ENCODE data around the gene TBATA.
"Not testable (repeated sequence)": the region's sequence is repeated elsewhere in the genome, so short reads cannot be mapped to it uniquely, and the experiment has no call there.

TBATA gene

GRCh38 chr10:70771311-70772194 lies 13.6 kb downstream of the TBATA start:
- H2BK120ac ChIP-seq (ENCODE audit: insufficient read depth, low read length, poor library complexity): no peak overlapping the region
- H3K9me3 ChIP-seq (ENCODE audit: insufficient read depth, low read depth, low read length): no peaks in the 10 kb centered on the region
- H3K4ac ChIP-seq (ENCODE audit: low read depth, low read length): no peak overlapping the region
- H3K36me3 ChIP-seq (ENCODE audit: control insufficient read depth in 1 of 2, insufficient read depth in 2 of 2, low read length in 2 of 2): no peaks in the 10 kb centered on the region
- no peak overlapping the region for H4K12ac ChIP-seq (ENCODE audit: low read depth, low read length)
- no peaks in the 10 kb centered on the region for H3K79me2 ChIP-seq (ENCODE audit: control insufficient read depth, insufficient read depth, low read length, poor library complexity)
- H3K4me1 ChIP-seq (ENCODE audit: control insufficient read depth in 1 of 2, insufficient read depth in 2 of 2, low read length in 2 of 2): no peaks in the 10 kb centered on the region
- no peak overlapping the region for H4K91ac ChIP-seq (ENCODE audit: low read depth, low read length)
- H3K9ac ChIP-seq (ENCODE audit: low read length): no peak overlapping the region
- no peak overlapping the region for H3K27ac ChIP-seq (ENCODE audit: low read depth, low read length)
- no peak overlapping the region for H2BK12ac ChIP-seq (ENCODE audit: low read length)
- no peak overlapping the region for H3K4me3 ChIP-seq (ENCODE audit: low read depth, low read length)
- no peak overlapping the region for H2AK5ac ChIP-seq (ENCODE audit: low read length)
- H3K23ac ChIP-seq (ENCODE audit: low read length): no peak overlapping the region
- no peak overlapping the region for H3K14ac ChIP-seq (ENCODE audit: low read length)
- H3K18ac ChIP-seq (ENCODE audit: low read length): no peak overlapping the region
- no peak overlapping the region for H3K4me2 ChIP-seq (ENCODE audit: low read length)
- no peaks in the 10 kb centered on the region for H3K79me1 ChIP-seq (ENCODE audit: low read length)
- H2AFZ ChIP-seq (ENCODE audit: insufficient read depth, low read length, poor library complexity): no peak overlapping the region
- no peak for DNase-seq
- no CpG with 5 or more reads among the region's 8 CpGs for WGBS (ENCODE audit: extremely low coverage, insufficient coverage, insufficient read length)
- H3K27me3 ChIP-seq (ENCODE audit: insufficient read depth, low read length): no peaks in the 10 kb centered on the region
- H4K8ac ChIP-seq (ENCODE audit: low read depth, low read length): no peak overlapping the region
- no peak overlapping the region for H2BK5ac ChIP-seq (ENCODE audit: low read depth, low read length, poor library complexity)

DNA sequence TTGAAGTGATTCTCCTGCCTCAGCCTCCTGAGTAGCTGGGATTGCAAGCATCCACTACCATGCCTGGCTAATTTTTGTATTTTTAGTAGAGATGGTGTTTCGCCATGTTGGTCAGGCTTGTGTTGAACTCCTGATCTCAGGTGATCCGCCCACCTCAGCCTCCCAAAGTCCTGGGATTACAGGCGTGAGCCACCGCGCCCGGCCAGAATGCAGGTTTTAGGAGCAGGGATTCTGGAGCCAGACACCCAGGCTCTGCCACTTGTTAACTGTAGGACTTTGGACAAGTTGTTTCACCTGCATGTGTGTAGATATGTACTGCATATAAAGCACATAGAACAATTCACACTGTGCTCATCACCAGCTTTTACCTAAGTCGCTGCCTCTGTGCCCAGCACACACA lies 14.7 kb downstream of the TBATA start:
- not testable (repeated sequence) for H3K4me3 ChIP-seq (ENCODE audit: low read depth, low read length); H4K8ac ChIP-seq (ENCODE audit: low read depth, low read length); H3K9ac ChIP-seq (ENCODE audit: low read length); H3K79me1 ChIP-seq (ENCODE audit: low read length); H3K4me2 ChIP-seq (ENCODE audit: low read length); H3K27me3 ChIP-seq (ENCODE audit: insufficient read depth, low read length); H3K9me3 ChIP-seq (ENCODE audit: insufficient read depth, low read depth, low read length); H3K79me2 ChIP-seq (ENCODE audit: control insufficient read depth, insufficient read depth, low read length, poor library complexity); H3K4ac ChIP-seq (ENCODE audit: low read depth, low read length); H2BK120ac ChIP-seq (ENCODE audit: insufficient read depth, low read length, poor library complexity); H3K4me1 ChIP-seq (ENCODE audit: control insufficient read depth in 1 of 2, insufficient read depth in 2 of 2, low read length in 2 of 2); H2AK5ac ChIP-seq (ENCODE audit: low read length); H3K36me3 ChIP-seq (ENCODE audit: control insufficient read depth in 1 of 2, insufficient read depth in 2 of 2, low read length in 2 of 2); H2BK12ac ChIP-seq (ENCODE audit: low read length); H2AFZ ChIP-seq (ENCODE audit: insufficient read depth, low read length, poor library complexity); H3K23ac ChIP-seq (ENCODE audit: low read length); H3K14ac ChIP-seq (ENCODE audit: low read length); H2BK5ac ChIP-seq (ENCODE audit: low read depth, low read length, poor library complexity); H3K27ac ChIP-seq (ENCODE audit: low read depth, low read length); H3K18ac ChIP-seq (ENCODE audit: low read length); DNase-seq; H4K91ac ChIP-seq (ENCODE audit: low read depth, low read length); H4K12ac ChIP-seq (ENCODE audit: low read depth, low read length)
- WGBS (ENCODE audit: extremely low coverage, insufficient coverage, insufficient read length): no CpG with 5 or more reads among the region's 7 CpGs

GRCh38 chr10:70770001-70770400 lies 15.2 kb downstream of the TBATA start:
- no CpG with 5 or more reads among the region's 2 CpGs for WGBS (ENCODE audit: extremely low coverage, insufficient coverage, insufficient read length)

GRCh38 chr10:70769121-70769520 lies 16.1 kb downstream of the TBATA start:
- H2AK5ac ChIP-seq (ENCODE audit: low read length): no peak overlapping the region
- H3K4me2 ChIP-seq (ENCODE audit: low read length): no peak overlapping the region
- H3K9ac ChIP-seq (ENCODE audit: low read length): no peak overlapping the region
- H4K8ac ChIP-seq (ENCODE audit: low read depth, low read length): no peak overlapping the region
- H3K79me1 ChIP-seq (ENCODE audit: low read length): no peaks in the 10 kb centered on the region
- no peak overlapping the region for H3K23ac ChIP-seq (ENCODE audit: low read length)
- H2BK12ac ChIP-seq (ENCODE audit: low read length): no peak overlapping the region
- H2BK5ac ChIP-seq (ENCODE audit: low read depth, low read length, poor library complexity): no peak overlapping the region
- H3K36me3 ChIP-seq (ENCODE audit: control insufficient read depth in 1 of 2, insufficient read depth in 2 of 2, low read length in 2 of 2): no peaks in the 10 kb centered on the region
- H3K18ac ChIP-seq (ENCODE audit: low read length): no peak overlapping the region
- H3K27me3 ChIP-seq (ENCODE audit: insufficient read depth, low read length): no peaks in the 10 kb centered on the region
- H3K14ac ChIP-seq (ENCODE audit: low read length): no peak overlapping the region
- no peak overlapping the region for H3K4ac ChIP-seq (ENCODE audit: low read depth, low read length)
- no peak overlapping the region for H2AFZ ChIP-seq (ENCODE audit: insufficient read depth, low read length, poor library complexity)
- H4K91ac ChIP-seq (ENCODE audit: low read depth, low read length): no peak overlapping the region
- H3K9me3 ChIP-seq (ENCODE audit: insufficient read depth, low read depth, low read length): peaks cover 5% of the 10 kb centered on the region
- no peak overlapping the region for H4K12ac ChIP-seq (ENCODE audit: low read depth, low read length)
- no peak overlapping the region for H3K4me3 ChIP-seq (ENCODE audit: low read depth, low read length)
- H3K79me2 ChIP-seq (ENCODE audit: control insufficient read depth, insufficient read depth, low read length, poor library complexity): no peaks in the 10 kb centered on the region
- DNase-seq: no peak
- H2BK120ac ChIP-seq (ENCODE audit: insufficient read depth, low read length, poor library complexity): no peak overlapping the region
- H3K4me1 ChIP-seq (ENCODE audit: control insufficient read depth in 1 of 2, insufficient read depth in 2 of 2, low read length in 2 of 2): no peaks in the 10 kb centered on the region
- WGBS (ENCODE audit: extremely low coverage, insufficient coverage, insufficient read length): no CpG with 5 or more reads among the region's 4 CpGs
- H3K27ac ChIP-seq (ENCODE audit: low read depth, low read length): no peak overlapping the region

More at GRCh38 chr10:70770001-70770400, 15.2 kb downstream of the TBATA start:
- H3K14ac ChIP-seq (ENCODE audit: low read length): no peak overlapping the region
- H3K36me3 ChIP-seq (ENCODE audit: control insufficient read depth in 1 of 2, insufficient read depth in 2 of 2, low read length in 2 of 2): no peaks in the 10 kb centered on the region
- H3K79me1 ChIP-seq (ENCODE audit: low read length): no peaks in the 10 kb centered on the region
- H3K4me1 ChIP-seq (ENCODE audit: control insufficient read depth in 1 of 2, insufficient read depth in 2 of 2, low read length in 2 of 2): no peaks in the 10 kb centered on the region
- H3K4me2 ChIP-seq (ENCODE audit: low read length): no peak overlapping the region
- no peak overlapping the region for H3K4ac ChIP-seq (ENCODE audit: low read depth, low read length)
- H2AFZ ChIP-seq (ENCODE audit: insufficient read depth, low read length, poor library complexity): no peak overlapping the region
- no peak overlapping the region for H2BK5ac ChIP-seq (ENCODE audit: low read depth, low read length, poor library complexity)
- H3K18ac ChIP-seq (ENCODE audit: low read length): no peak overlapping the region
- H3K9me3 ChIP-seq (ENCODE audit: insufficient read depth, low read depth, low read length): peaks cover 5% of the 10 kb centered on the region
- H4K8ac ChIP-seq (ENCODE audit: low read depth, low read length): no peak overlapping the region
- no peak overlapping the region for H4K12ac ChIP-seq (ENCODE audit: low read depth, low read length)
- DNase-seq: no peak
- no peaks in the 10 kb centered on the region for H3K79me2 ChIP-seq (ENCODE audit: control insufficient read depth, insufficient read depth, low read length, poor library complexity)
- no peak overlapping the region for H2BK120ac ChIP-seq (ENCODE audit: insufficient read depth, low read length, poor library complexity)
- no peak overlapping the region for H3K27ac ChIP-seq (ENCODE audit: low read depth, low read length)
- H3K23ac ChIP-seq (ENCODE audit: low read length): no peak overlapping the region
- H3K27me3 ChIP-seq (ENCODE audit: insufficient read depth, low read length): no peaks in the 10 kb centered on the region
- no peak overlapping the region for H3K9ac ChIP-seq (ENCODE audit: low read length)
- H4K91ac ChIP-seq (ENCODE audit: low read depth, low read length): no peak overlapping the region
- H2AK5ac ChIP-seq (ENCODE audit: low read length): no peak overlapping the region
- H3K4me3 ChIP-seq (ENCODE audit: low read depth, low read length): no peak overlapping the region
- no peak overlapping the region for H2BK12ac ChIP-seq (ENCODE audit: low read length)

All from trophoblast cell (in vitro differentiated cells and primary cell).